GM12878 (cell line): ENCODE data around the gene CACNA2D4. TPM values are rescaled to one million over a fixed set of nuclear protein-coding genes. Genes with fewer than 3 reads are reported as not detected.

Experiments
- ATAC-seq: fragments of 200-7000 bp; cut with Tn5 transposase; 3 replicates; pipeline ENCODE4 v1.9.1; 2020; ENCODE audit warnings: mild to moderate bottlenecking, moderate library complexity
- BruUV-seq: library from RNA; stranded (reverse); fragments of 400-500 nt; replicated peaks from 2 replicates; lab custom pipeline; 2021; lab: Mats Ljungman, UMichigan
- CTCF ChIA-PET: fragments of 300-600 bp; sonication (Branson Sonifier 250); formaldehyde crosslinking; extraction: SDS; loops from one replicate; lab custom pipeline; 2021; ENCODE audit warnings: inconsistent platforms; lab: Yijun Ruan, JAX
- POLR2A ChIA-PET: fragments of 350-600 bp; formaldehyde crosslinking; extraction: SDS; loops from one replicate; lab custom pipeline; 2021; ENCODE audit warnings: inconsistent platforms; lab: Charles Lee
- RAD21 ChIA-PET: fragments of 300-600 bp; sonication (Branson Sonifier 250); formaldehyde crosslinking; loops from one replicate; lab custom pipeline; 2023; ENCODE audit warnings: antibody characterized with exemption; ENCODE audit not compliant: unreplicated experiment; lab: Charles Lee
- SMC1A ChIA-PET: fragments of 300-600 bp; sonication (Branson Sonifier 250); formaldehyde crosslinking; loops from one replicate; lab custom pipeline; 2023; ENCODE audit not compliant: unreplicated experiment, uncharacterized antibody; lab: Charles Lee
- DNase-seq: peaks from one replicate; pipeline ENCODE4 v3.0.0-alpha.2; 2011; ENCODE audit warnings: low read depth, low spot score
- FAIRE-seq: peaks from 3 replicates; lab custom pipeline; 2011; peaks lifted over from hg19 to GRCh38; lab: Jason Lieb, UNC
- H2AFZ ChIP-seq: 2 replicates; pipeline ENCODE4 v1.6.0; 2011; ENCODE audit warnings: low read depth, low read length, control low read depth; ENCODE audit not compliant: control insufficient read depth
- H3K27ac ChIP-seq: 2 replicates; pipeline ENCODE4 v1.5.1; 2011; ENCODE audit warnings: control low read depth; ENCODE audit not compliant: control insufficient read depth, insufficient read depth
- H3K27me3 ChIP-seq, 2 experiments: replicated peaks in 1 of 2; 2 replicates each; pipeline versions ENCODE4 v1.6.0 to v1.6.1; 2011; ENCODE audit warnings: low read length in 1 of 2; ENCODE audit not compliant: control insufficient read depth in 2 of 2, insufficient read depth in 2 of 2
- H3K36me3 ChIP-seq, 2 experiments: 2 replicates each; pipeline ENCODE4 v1.5.1; 2011; ENCODE audit warnings: low read length in 1 of 2; ENCODE audit not compliant: control insufficient read depth in 2 of 2, insufficient read depth in 2 of 2
- H3K4me1 ChIP-seq: 2 replicates; pipeline ENCODE4 v1.6.1; 2011; ENCODE audit warnings: mild to moderate bottlenecking, low read length, moderate library complexity, mixed read lengths; ENCODE audit not compliant: control insufficient read depth, insufficient read depth
- H3K4me2 ChIP-seq: 2 replicates; pipeline ENCODE4 v1.6.0; 2011; ENCODE audit warnings: control low read depth; ENCODE audit not compliant: control insufficient read depth, insufficient read depth
- H3K4me3 ChIP-seq: fragments of 200-600 bp; sonication (generic); 2 replicates; pipeline ENCODE4 v1.5.1; 2016
- H3K79me2 ChIP-seq: 2 replicates; pipeline ENCODE4 v1.6.0; 2011; ENCODE audit warnings: low read length; ENCODE audit not compliant: control insufficient read depth, insufficient read depth
- H3K9ac ChIP-seq: 2 replicates; pipeline ENCODE4 v1.8.0; 2011; ENCODE audit warnings: low read length, control low read depth, mixed read lengths; ENCODE audit not compliant: control insufficient read depth, insufficient read depth
- H3K9me3 ChIP-seq: replicated peaks from 3 replicates; pipeline ENCODE4 v1.5.1; 2011; ENCODE audit warnings: mild to moderate bottlenecking, low read length; ENCODE audit not compliant: control insufficient read depth, insufficient read depth
- H4K20me1 ChIP-seq: 2 replicates; pipeline ENCODE4 v1.6.0; 2011; ENCODE audit not compliant: control insufficient read depth, insufficient read depth
- CREB1 ChIP-seq: IDR thresholded peaks from 2 replicates; pipeline ENCODE4 v1.6.1; 2012; ENCODE audit warnings: low read depth, mild to moderate bottlenecking, inconsistent platforms
- JUND ChIP-seq: IDR thresholded peaks from 2 replicates; pipeline ENCODE4 v1.6.1; 2012; ENCODE audit warnings: low read depth, mild to moderate bottlenecking, low read length, improper control_type of control experiment, moderate library complexity
- KLF5 ChIP-seq: fragments of 450-650 bp; IDR thresholded peaks from 2 replicates; pipeline ENCODE4 v1.6.1; 2014; ENCODE audit warnings: mild to moderate bottlenecking; ENCODE audit not compliant: partially characterized antibody
- NR2C1 ChIP-seq: fragments of 450-650 bp; IDR thresholded peaks from 2 replicates; pipeline ENCODE4 v1.6.1; 2017; ENCODE audit warnings: antibody characterized with exemption, mild to moderate bottlenecking, moderate library complexity
- SRF ChIP-seq, 2 experiments: IDR thresholded peaks; 2 replicates each; pipeline ENCODE4 v1.6.1; 2011; ENCODE audit warnings: low read depth in 2 of 2, low read length in 2 of 2, mild to moderate bottlenecking in 1 of 2, moderate library complexity in 1 of 2
- STAT1 ChIP-seq: fragments of 450-650 bp; conservative IDR thresholded peaks from 2 replicates; pipeline ENCODE4 v1.6.1; 2014; ENCODE audit warnings: antibody characterized with exemption, mild to moderate bottlenecking
- ZBTB4 ChIP-seq: fragments of 450-650 bp; formaldehyde crosslinking; IDR thresholded peaks from 2 replicates; pipeline ENCODE4 v1.4.0; 2022; ENCODE audit warnings: mild to moderate bottlenecking, moderate library complexity
- WGBS: methylation state at CpG from one replicate; pipeline ENCODE4 v1.1.6; 2016; ENCODE audit warnings: low lambda C conversion rate; ENCODE audit not compliant: insufficient replicate concordance, insufficient coverage; ENCODE audit errors: missing lambda C conversion rate; 5-methylcytosine and 5-hydroxymethylcytosine counted together
- in situ Hi-C: fragments of 300-500 bp; cut with MboI; formaldehyde crosslinking; loops from 9 replicates; pipeline ENCODE4 v1.14.3; 2018; ENCODE audit warnings: mixed read lengths
- intact Hi-C: fragments of 100-400 bp; cut with micrococcal nuclease; formaldehyde crosslinking; loops from one replicate; pipeline ENCODE4 v1.14.2; 2022; ENCODE audit not compliant: unreplicated experiment
- polyA plus RNA-seq, 11 experiments: library from polyadenylated mRNA; depleted of rRNA in 4 of 11; unstranded in 6 of 11; stranded (reverse) in 5 of 11; fragments of >200 nt; fragmentation: Nextera tagmentation in 4 of 11; fragmentation: Illumina TruSeq in 1 of 11; extraction: Ambion mirVana in 4 of 11; extraction: Trizol in 1 of 11; gene quantifications; 1 replicate in 1 of 11; 2 replicates in 10 of 11; pipeline versions ENCODE4 v1.2.1 to v1.2.3, GENCODE V29; 2011 to 2016; ENCODE audit warnings: inconsistent platforms in 2 of 11, missing spikeins in 2 of 11, low read depth in 1 of 11
- total RNA-seq, 4 experiments: library from RNA; depleted of rRNA in 3 of 4; stranded (reverse); fragments of >200 nt in 3 of 4; fragmentation: Illumina TruSeq in 1 of 4; extraction: Trizol in 1 of 4; gene quantifications; 2 replicates each; pipeline versions ENCODE4 v1.2.1 to v1.2.3, GENCODE V29; 2013 to 2021

The CACNA2D4 gene
- total and polyA plus RNA-seq, 10 of the 15 experiments (the other 5 are each of a cell fraction or from before 2014, with no cell fraction given), result 0.03 to 1.0 (median 0.65) TPM

DNA sequence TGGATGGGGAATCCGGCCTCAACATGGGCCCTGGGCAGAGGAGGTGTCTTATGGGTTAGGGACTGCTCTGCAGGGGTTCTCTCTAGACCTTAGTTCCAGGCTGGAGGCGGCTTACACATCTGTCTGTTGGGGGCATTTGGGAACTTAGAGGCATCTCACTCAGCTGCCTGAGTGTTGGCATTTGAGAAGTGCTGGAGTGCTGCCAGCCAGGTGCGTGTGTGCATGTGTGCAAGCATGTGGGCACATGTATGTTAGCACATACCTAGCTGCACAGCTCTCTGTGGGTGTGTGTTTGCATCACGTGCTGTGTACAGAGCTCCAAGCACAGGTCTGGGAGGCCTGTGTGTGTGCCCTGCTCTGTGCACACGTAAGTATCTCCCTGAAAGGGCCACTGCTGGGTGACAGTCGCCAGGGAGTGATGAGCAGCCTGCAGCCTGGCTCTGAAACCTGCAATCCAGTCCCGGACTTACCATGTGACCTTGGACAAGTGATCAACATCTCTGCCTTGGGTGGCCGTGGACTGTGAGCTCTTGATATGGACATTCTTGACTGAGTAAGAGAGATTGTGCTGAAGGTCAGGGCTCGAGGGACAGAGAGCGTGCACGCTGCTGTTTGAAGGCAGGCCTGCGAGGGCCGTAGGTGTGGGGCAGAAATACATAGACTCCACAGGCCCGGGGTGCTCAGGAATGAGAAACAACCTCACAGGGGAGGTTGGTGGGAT is 92.9 kb downstream of the CACNA2D4 start:
- no peak for ATAC-seq

More for the DNA sequence above, 92.9 kb downstream of the CACNA2D4 start:
- no peaks in the 10 kb centered on the region for H3K36me3 ChIP-seq
- POLR2A ChIA-PET, result no interaction called here
- no TSS peak for BruUV-seq
- no peak overlapping the region for H3K4me3 ChIP-seq
- no peak for FAIRE-seq
- H3K9ac ChIP-seq, result no peak overlapping the region
- in situ Hi-C loops, result no loop called here
- intact Hi-C loops, result no loop called here
- no peak overlapping the region for H2AFZ ChIP-seq
- no peak for TF ChIP-seq SRF (IDR thresholded peaks at IDR 0.05; ENCODE audit: low read depth in 2 of 2, low read length in 2 of 2)
- TF ChIP-seq ZBTB4 (CRISPR knock-in tag), result no peak
- no peak for TF ChIP-seq NR2C1
- TF ChIP-seq JUND, result no peak
- no peak for TF ChIP-seq STAT1
- no peak for TF ChIP-seq CREB1
- TF ChIP-seq KLF5, result no peak
- TF ChIP-seq, all 136 proteins: peak for 0
- no peak for DNase-seq
- H3K27ac ChIP-seq, result no peak overlapping the region
- H4K20me1 ChIP-seq, result no peaks in the 10 kb centered on the region
- ChIA-PET SMC1A (interaction anchor here (1.1 kb wide), 2 partner anchors 16 to 106 kb away, joined by 3 read pairs; no protein-coding TSS in a partner anchor), CTCF (interaction anchor here (1.9 kb wide), 1 partner anchor 114 kb away, joined by 7 read pairs; no protein-coding TSS in a partner anchor), RAD21 (no interaction called here)
- no peaks in the 10 kb centered on the region for H3K4me1 ChIP-seq
- H3K79me2 ChIP-seq, result no peaks in the 10 kb centered on the region
- no peaks in the 10 kb centered on the region for H3K9me3 ChIP-seq
- H3K27me3 ChIP-seq, result peaks cover 5 to 9% of the 10 kb centered on the region in 2 experiments; a peak in 3 of 4 replicates
- WGBS, result 38% methylated on average over 14 of the region's 14 CpGs
- H3K4me2 ChIP-seq, result no peak overlapping the region
